GM19468 (cell line): Measurements from ENCODE around the gene MYBPH.
A peak's percentile ranks its signal among the peaks of the same experiment; 100 is the strongest.

Experiments used
- ATAC-seq: cut with Tn5 transposase; IDR thresholded peaks from one replicate; pipeline ENCODE4 v1.9.1; 2021; ENCODE audit warnings: mild to moderate bottlenecking, moderate library complexity, moderate number of reproducible peaks; ENCODE audit not compliant: unreplicated experiment; ENCODE audit errors: extremely low read depth

MYBPH gene

DNA sequence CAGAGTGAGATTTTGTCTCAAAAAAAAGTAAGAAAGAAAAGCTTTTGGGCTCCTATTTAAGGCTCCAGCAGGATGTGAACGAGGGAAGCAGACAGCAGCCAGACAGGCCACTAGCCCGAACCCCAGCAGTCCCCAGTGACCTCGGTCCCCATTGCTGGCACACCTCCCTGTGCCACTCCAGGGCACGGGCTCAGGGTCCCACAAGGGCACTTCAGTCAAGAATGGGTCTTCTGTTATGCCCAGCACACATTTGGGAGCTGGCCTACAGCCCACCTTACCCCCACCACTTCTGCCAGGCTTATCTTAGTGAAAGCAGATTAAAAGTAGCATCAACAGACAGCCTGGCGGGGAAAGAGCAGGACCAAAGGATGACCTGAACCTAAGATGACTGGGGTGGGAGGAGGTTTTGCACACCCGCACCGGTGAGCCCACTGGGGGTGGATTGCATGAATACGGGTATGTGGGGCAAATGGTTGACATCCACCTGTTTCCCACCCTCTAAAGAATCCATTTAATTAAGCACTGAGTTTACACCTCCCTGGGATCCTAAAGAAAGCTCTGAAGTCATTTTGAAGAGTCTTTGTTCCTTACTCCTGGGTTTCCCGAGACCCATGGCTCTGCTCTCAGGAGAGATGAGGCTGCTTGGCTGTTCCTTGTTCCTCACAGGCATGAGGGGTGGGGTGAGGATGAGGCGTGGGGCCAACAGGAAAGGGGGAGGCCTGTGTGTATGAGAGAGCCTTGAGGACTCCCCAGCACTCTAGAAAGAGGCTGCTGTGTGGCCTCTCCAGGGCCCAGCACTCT lies 6.2 kb upstream of the MYBPH start:
- no peak for ATAC-seq

DNA sequence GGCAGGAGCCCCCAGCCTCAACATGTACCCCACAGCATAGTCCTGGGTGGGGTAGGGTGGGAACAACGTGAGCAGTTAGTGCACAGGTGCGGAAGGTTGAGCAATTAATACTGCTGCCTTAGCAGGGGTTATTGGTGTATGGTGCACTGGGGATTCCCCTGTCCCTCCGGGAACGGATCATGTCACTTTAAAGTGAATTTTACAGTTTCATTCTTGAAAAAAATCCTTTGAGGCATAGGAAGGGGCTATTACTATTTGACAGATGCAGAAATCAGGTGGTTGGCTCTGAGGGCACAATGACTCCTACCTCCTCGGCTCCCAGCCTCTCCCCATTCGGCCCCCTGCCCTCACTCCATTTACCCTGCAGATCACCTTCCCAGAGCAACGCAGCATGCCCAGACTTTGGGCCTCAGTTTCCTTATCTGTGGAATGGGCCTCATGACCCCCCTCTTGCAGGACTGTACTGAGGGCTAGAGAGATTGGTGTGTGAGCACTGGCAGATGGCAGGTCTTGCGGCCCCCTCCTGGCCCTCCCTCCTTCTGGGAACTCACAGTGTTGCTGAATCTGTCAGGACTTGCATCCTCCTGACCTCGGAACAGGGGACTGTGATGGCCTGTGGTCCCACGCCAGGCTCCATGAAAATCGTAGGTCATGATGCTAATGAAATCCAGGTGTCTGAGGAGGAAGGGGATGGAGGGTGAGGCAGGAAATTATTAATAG lies 5.1 kb upstream of the MYBPH start:
- ATAC-seq, result no peak

DNA sequence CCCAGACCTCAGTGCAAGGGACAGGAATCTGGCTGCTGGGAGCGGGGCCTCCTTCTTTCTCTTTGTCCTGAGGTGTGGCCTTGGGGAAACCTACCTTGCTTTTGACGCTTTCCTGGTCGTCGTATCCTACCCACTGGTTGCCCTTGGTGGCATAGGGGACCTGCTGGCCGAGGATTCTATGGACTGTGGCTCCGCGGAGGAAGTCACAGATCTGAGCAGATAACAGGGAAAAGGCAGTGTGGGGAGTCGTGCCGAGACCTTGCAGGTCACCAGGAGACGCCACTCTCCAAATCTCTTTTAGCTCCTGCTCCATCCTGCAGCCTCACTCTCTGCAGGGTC lies 4.0 kb upstream of the MYBPH start:
- no peak for ATAC-seq

DNA sequence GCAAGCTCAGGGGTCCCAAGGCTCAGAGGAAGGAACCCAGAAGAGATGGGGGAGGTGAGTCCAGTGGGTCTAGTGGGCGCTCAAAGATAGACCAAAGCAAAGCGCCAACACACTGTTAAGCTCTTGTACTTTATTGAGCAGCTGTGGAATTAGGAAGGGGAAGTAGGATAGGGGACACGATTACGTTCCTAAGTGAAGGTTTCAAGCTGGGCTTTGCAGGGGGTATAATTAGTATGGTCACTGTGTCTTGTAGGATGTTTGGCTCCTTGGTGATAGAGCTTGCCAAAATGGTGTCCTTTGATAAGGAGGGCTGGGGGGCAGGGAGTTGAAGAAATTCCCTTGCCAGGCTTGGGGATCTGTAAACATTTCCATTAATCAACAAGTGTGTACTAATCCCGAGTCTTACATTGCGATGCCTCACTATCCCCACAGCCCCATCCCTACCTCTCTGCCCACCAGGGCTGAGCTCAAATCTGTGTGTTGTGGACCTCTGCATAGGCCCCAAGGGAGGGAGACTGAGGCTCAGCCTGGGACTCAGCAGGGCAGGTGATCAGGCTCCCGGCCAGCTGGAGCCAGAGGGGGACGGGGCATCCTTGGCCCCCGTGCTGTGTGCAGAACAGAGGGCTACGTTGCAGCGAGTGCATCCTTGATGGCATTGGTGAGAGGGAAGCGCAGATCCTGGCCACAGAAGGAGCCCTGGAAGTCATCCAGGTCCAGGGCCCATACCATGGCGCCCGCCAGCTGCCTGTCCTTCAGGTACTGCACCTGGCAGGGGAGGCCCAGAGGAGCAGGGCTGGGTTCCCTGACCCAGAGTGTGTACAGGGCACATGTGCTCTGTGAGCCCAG lies 3.4 kb upstream of the MYBPH start:
- no peak for ATAC-seq

DNA sequence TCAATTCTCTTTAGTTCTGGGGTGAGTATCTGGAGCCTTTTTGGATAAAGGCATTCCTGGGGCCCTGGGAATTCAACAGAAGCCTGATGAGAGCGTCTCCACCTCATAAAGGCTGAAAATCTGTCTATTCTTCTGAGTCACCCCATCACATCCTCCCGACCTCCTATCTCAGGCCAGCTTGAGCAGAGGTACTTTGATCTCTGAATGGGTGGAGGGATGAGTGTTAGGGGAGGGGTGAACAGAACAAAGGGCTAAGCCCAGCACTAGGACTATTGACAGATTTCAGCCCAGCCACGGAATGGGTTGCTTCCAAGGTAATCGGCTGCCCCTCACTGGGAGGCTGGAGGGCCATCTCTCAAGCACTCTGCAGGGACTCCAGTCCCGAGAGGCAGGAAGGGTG lies 2.5 kb upstream of the MYBPH start:
- ATAC-seq, result no peak

DNA sequence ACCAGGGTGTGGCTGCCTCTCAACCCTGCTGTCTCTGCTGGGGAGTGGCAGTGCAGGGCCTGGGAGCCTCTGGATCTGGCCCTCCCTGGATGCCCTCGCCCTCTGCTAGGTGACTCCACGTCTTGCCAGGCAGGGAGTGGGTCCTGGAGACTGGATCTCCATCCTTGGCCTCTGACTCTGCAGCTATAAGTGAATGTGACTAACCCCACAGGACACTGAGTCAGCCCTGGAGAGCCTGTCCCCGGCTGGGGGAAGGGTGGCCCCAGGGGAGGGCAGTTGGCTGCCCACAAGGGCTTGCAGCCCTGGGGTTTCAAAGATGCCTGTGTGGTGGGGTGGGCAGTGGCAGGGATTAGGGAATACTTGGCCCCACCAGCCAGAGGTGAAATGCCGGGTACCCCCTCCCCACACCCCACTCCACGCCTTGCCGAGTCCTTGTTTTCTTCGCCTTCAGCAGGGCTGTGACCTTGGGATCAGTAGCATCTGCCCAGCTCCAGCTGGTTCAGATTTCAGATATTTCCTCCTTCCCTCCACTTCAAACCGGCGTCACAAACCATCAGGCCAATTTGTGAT lies 1.9 kb upstream of the MYBPH start:
- ATAC-seq, result no peak

DNA sequence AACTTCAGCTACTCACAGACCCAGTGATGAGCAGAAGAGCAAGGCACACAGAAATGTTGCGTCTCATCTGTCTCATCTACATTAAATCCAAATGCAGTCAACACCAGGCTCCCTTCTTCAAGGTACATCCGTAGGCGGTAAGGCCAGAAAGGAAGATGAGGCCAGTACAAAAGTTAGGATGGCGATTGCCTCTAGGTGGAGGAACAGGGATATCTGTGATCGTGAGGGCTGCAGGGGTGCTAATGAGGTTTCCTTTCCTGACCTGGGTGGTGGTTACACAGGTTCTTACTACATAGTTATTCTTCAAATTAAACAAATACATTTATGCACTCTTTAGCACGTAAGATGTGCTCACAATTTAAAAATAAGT lies 1.4 kb upstream of the MYBPH start:
- no peak for ATAC-seq

DNA sequence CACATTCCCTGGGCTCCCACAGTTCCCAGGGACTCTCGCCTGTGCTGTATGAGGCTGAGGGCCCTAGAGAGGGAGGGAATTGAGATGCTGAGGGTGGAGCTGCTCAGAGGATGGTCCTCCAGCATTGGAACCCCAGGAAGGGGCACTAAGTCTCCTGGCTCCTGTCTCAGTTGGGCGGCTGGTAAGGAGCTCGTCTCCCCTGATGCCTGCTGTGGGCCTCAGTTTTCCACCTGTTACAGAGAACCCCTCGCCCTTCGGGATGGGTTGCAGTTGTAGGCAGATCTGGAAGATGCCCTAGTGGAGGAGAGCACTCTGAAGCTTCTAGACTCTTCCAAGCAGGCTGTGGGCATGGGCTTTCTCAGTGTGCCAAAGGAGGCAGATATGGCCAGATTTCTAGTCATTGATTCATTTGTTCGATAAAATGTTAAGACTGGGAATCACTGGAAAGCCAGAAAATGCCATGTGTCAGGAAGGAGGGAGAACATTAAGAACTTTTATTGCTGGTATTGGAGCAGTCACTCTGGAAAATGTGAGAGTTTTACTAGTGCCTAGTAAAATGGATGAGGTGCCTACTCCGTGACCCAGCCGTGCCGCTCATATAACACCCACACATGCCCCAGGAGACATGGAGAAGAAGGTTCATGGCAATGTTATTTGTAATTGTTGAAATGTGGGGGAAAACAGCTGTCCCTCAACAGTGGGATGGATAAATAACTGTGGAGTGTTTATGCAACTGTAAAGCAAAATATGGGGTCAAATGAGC lies 828 bp upstream of the MYBPH start:
- no peak for ATAC-seq

DNA sequence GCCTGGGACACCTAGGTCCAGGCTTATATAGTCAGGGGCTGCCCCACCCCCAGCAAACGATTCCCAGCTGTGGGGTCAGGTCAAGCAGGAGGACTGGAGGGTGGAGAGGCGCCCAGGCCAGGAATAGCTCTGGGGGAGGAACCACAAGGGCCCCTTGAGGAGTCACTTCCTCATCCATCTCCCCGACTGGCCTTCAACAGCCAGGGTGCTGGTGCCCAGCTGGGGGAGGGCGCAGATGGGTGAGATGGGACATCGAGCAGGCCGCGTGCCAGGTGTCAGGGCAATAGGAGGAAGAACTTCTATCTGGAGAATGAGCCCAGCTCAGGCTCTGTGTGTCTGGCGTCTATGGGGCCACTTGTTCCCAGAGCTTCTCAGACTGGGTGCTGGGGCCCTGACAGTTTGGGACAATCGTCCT lies 208 bp upstream of the MYBPH start:
- ATAC-seq, result no peak

DNA sequence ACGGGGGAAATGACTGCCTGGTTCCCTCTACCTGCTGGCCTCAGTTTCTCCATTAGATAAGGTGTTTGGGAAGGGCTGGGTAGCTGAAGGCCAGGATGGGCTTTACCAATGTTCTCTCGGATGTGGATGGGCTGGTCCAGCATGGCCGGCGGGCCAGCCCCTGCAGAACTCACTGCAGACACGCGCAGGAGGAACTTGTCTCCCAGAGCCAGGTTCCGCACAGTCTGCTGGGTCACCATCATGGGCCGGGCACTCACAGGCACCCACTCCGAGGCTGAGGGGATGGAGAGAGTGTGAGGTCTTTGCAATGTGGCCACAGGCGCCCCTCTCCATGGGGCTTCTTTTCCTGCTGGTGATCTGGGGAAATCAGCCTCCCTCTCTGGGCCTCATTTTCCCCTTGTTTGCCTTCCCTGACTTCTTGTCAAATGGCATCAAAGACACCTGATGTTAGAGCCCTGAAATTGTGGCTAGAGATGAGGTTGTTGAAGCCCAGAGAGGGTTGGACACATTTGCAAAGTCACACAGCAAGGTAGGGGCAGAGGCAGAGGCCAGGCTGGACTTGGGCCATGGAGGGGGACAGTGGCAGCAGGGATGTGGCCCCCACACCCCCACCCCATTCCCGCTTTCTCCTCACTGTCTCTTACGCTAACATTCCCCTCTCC lies 1.2 kb downstream of the MYBPH start:
- ATAC-seq, result no peak

DNA sequence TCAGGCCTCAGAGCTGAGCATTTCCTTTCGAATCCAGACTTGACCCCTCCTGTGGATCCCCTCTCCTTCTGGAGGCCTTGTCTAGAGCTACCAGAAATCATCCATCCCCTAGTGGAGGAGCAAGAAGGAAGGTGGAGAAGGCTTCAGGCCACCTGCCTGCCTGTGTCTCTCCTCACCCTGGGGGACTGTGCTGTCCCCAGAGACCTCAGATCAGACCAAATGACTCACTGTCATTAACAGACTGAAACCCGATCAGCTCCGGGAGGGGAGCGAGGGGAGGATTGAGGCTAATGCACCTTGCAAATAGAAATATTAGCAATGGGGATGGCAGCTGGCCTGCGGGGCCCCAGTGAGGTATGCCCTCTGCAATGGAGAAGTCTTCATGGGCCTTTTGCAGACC lies 2.1 kb downstream of the MYBPH start:
- ATAC-seq, result peak; percentile 75

DNA sequence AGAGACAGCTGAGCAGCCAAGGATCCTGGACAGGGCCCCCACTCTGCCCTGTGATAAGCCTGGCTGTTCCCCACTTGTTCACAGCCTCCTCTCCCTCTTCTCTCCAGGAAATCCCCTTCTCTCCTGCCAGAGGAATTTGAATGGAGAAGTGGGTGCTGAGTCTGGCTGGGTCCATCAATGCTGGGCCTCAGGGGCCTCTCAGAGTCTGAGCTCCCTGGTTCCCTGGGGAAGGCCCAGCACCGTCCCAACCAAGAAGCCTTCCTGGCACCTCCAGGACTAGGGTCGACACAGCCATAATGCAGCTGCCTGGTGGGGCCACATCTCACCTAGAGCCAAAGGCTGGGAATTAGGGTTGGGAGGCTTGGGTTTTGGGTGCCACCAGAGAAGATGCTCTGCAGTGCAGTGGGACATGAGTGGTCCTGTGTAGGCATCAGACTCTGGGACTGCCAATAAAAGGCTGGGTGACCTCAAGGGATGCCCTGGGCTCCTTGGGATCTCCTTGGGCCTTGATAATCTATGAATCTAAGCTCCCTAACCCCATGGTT lies 2.5 kb downstream of the MYBPH start:
- ATAC-seq, result no peak

DNA sequence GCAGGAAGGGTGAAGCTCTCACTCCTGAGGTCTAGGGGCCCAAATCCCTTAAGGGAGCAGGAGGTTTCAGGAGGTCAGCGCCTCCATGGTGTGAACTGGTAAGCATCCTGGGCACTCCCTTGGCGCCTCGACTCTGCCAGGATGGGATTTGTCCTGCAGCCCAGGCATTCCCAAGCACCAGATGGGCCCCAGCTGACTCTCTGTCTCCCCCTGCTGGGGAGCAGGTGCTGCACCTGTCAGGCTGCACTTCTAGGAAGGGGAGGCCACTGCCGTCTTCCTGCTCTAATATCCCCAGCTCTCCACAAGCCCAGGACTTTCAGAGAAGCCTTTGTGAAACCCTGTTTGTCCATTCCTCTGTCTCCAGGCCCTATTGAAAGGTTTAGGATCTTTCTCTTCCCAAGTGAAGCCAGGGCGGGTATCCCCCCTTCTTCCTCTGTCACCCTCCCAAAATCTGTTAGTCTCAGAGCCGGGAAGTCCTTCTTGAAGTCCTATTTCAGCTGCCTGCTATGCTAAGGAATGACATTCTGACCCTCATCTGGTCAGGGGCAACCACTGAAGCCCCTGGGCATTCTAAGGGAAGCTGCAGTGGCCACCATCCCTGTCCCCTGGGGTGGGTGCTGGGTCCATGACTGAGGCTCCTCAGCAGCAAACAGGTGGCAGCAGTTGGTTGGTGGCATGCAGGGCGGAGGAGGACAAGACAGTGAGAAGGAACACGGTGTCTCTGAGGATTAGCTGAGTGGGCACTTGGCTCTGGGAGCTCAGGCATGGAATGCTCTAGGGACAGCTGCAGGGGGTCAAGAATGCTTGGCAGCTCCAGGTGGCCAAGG lies 3.2 kb downstream of the MYBPH start:
- no peak for ATAC-seq

DNA sequence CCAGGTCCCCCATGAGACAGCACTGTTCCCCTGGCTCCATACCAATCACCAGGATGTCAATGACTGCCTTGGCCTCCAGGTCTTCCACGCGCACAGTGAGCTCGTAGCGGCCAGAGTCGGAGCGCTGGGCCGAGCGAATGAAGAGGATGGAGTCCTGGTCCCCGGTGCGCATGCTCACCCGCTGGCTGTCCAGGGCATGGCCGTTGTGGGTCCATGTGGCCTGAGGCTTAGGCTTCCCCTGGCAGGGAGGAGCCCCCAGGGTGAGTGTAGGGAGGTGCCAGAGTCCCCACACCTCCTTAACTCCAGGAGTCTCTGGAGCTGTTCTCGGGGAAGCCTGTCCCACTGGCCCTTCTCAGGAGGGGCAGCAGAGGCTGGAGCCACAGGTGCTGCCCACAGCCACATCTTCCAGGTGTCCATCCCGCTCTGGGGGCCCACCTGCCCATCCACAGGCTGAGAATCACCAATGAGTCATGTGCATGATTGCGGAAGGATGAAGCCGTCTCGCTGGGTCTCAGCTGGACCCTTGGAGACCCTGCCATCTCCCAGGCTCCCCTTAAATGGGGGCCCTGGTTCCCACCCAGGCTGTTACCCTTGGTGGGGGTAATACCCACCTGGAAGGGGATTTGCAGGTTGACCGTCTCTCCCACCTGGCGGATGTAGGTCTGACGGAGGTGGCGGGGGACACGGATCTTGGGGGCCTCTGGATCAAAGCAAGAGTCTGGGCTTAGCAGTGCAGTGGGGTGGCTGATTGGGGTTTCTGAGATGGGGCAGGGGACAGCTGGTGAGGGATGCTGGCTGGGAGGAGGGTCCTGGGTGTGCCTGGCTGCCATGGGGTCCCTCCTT lies 4.1 kb downstream of the MYBPH start:
- no peak for ATAC-seq

DNA sequence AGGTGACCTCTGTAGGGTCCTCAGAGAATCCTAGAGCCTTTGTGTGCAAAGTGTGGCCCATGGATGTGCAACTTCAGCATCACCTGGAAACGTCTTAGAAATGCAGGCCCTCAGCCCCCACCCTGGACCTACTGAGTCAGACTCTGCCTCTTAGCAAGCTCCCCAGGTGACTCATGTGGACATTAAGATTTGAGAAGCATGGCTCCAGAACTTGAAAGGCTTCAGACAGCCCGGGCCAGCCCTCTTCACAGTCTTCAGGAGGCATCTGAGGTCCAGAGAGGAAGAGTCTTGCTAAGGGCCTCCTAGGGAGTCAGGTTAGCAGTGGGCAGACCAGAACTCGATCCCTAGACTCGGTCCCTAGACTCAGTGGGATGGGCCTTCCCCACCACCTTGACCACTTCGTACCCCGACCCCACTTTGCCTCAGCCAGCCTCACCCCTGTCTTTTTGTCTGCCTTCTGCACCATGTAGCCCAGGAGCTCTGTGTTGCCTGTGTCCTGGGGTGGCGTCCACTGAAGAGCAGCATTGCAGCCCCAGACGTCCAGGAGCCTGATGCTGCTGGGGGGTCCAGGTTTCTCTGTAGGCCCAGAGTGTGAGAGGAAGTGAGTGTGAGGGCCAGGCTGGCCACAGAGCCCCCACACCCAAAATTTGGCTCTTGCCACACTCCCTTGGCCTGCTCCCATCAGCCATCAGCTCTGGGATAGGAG lies 4.8 kb downstream of the MYBPH start:
- no peak for ATAC-seq

DNA sequence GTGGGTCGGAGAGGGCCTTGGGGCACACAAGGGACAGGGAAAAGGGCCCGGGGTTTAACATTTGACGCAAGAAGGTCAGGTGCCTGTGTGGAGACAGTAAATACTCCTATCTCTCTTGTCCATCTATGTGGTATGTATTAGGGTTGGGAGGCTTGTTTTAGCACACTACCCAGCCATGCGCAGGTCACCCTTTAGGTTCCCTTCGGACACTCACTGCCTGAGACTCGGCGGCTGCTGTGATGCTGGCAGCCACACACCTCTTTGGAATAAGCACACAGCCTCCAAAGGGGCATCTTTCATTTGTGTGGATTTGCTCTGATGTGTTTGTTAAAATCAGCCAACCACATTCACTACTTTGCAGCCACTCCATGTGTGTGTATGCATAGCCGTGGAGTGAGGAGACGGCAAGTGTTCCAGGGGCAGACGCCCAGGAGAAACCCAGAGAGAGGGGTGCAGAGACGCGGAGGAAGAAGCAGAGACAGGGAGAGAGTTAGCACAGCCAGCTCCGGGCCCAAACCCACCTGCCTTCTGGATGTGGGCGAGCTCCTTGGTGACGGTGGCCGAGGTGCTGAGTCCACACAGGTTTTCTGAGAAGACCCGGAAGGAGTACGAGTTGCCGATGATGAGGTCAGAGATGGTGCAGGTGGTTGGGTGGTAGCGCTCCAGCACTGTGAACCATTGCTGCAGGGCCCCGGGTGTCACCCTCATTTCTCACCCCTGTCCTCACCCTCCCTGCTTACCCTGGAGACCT lies 5.7 kb downstream of the MYBPH start:
- no peak for ATAC-seq
